HCT116 (cell line): ENCODE measurements around the gene STAG3. TPM values are rescaled to one million over a fixed set of nuclear protein-coding genes. Genes with fewer than 3 reads are reported as not detected.

Experiments used
- ATAC-seq: fragments of 200-7000 bp; cut with Tn5 transposase; 2 replicates; pipeline ENCODE4 v1.9.1; 2020; ENCODE audit warnings: mild to moderate bottlenecking, moderate library complexity
- BruUV-seq: library from RNA; stranded (reverse); fragments of 400-500 nt; replicated peaks from 2 replicates; lab custom pipeline; 2021; lab: Mats Ljungman, UMichigan
- CTCF ChIA-PET: fragments of 300-600 bp; sonication (Branson Sonifier 250); formaldehyde crosslinking; loops from one replicate; lab custom pipeline; 2021; ENCODE audit warnings: antibody characterized with exemption; lab: Charles Lee
- POLR2A ChIA-PET: fragments of 300-600, 350-600 bp; sonication (Branson Sonifier 250); formaldehyde crosslinking; loops from one replicate; lab custom pipeline; 2021; ENCODE audit warnings: antibody characterized with exemption; lab: Charles Lee
- RAD21 ChIA-PET, 2 experiments: fragments of 300-600 bp; sonication (Branson Sonifier 250); formaldehyde crosslinking; loops; one replicate each; lab custom pipeline; 2023; ENCODE audit warnings: low total read pairs in 2 of 2; ENCODE audit not compliant: uncharacterized antibody in 2 of 2, unreplicated experiment in 2 of 2, low non-redundant PET in 1 of 2; lab: Charles Lee
- DNase-seq: peaks from one replicate; pipeline ENCODE4 v3.0.0-alpha.2; 2010; ENCODE audit warnings: low read depth, low spot score
- H2AFZ ChIP-seq: fragments of 200-600 bp; shearing (Covaris generic), sonication (generic); 2 replicates; pipeline ENCODE4 v1.6.1; 2017; ENCODE audit warnings: low read depth, mixed run types, mixed read lengths, antibody characterized with exemption, low read length; ENCODE audit not compliant: poor library complexity, severe bottlenecking
- H3K27ac ChIP-seq: 2 replicates; pipeline ENCODE4 v1.5.1; 2012; ENCODE audit warnings: low read depth, low read length
- H3K27me3 ChIP-seq: fragments of 200-600 bp; sonication (generic); 2 replicates; pipeline ENCODE4 v1.6.1; 2016; ENCODE audit warnings: mixed run types, low read length, mixed read lengths; ENCODE audit not compliant: insufficient read depth
- H3K36me3 ChIP-seq, 2 experiments: fragments of 200-500 bp in 1 of 2; fragments of 200-600 bp in 1 of 2; sonication (Bioruptor generic) in 1 of 2; sonication (generic) in 1 of 2; 2 replicates each; pipeline versions ENCODE4 v1.5.1 to v1.6.1; 2014 to 2016; ENCODE audit warnings: low read length in 2 of 2, inconsistent platforms in 1 of 2, mixed read lengths in 1 of 2, mixed run types in 1 of 2; ENCODE audit not compliant: insufficient read depth in 2 of 2, control insufficient read depth in 1 of 2
- H3K4me1 ChIP-seq, 2 experiments: fragments of 200-600 bp in 1 of 2; sonication (generic) in 1 of 2; 2 replicates each; pipeline versions ENCODE4 v1.5.1 to v1.6.1; 2012 to 2017; ENCODE audit warnings: low read length in 2 of 2, inconsistent platforms in 1 of 2, mild to moderate bottlenecking in 1 of 2, mixed read lengths in 1 of 2, mixed run types in 1 of 2, moderate library complexity in 1 of 2; ENCODE audit not compliant: insufficient read depth in 2 of 2, control insufficient read depth in 1 of 2
- H3K4me2 ChIP-seq: fragments of 200-600 bp; sonication (generic); 2 replicates; pipeline ENCODE4 v1.6.1; 2017; ENCODE audit warnings: mixed run types, low read length, mixed read lengths
- H3K4me3 ChIP-seq, 2 experiments: fragments of 200-600 bp in 1 of 2; sonication (generic) in 1 of 2; replicated peaks in 1 of 2; 2 replicates each; pipeline ENCODE4 v1.5.1; 2011 to 2016; ENCODE audit warnings: low read length in 2 of 2, control low read depth in 1 of 2, low read depth in 1 of 2, mild to moderate bottlenecking in 1 of 2, mixed read lengths in 1 of 2, mixed run types in 1 of 2
- H3K79me2 ChIP-seq: fragments of 200-600 bp; sonication (generic); 2 replicates; pipeline ENCODE4 v1.6.1; 2017; ENCODE audit warnings: mild to moderate bottlenecking, mixed run types, low read length, moderate library complexity, mixed read lengths; ENCODE audit not compliant: insufficient read depth
- H3K9ac ChIP-seq: fragments of 200-600 bp; sonication (generic); 2 replicates; pipeline ENCODE4 v1.6.1; 2016; ENCODE audit warnings: low read length, mixed read lengths
- H3K9me2 ChIP-seq: fragments of 200-600 bp; sonication (generic), shearing (Covaris generic); 2 replicates; pipeline ENCODE4 v1.6.1; 2017; ENCODE audit warnings: mixed run types, mild to moderate bottlenecking, moderate library complexity; ENCODE audit not compliant: insufficient read depth
- H3K9me3 ChIP-seq, 2 experiments: fragments of 200-500 bp in 1 of 2; fragments of 200-600 bp in 1 of 2; sonication (Bioruptor generic) in 1 of 2; sonication (generic) in 1 of 2; 2 replicates each; pipeline ENCODE4 v1.6.1; 2014 to 2017; ENCODE audit warnings: low read length in 2 of 2, mixed read lengths in 2 of 2, inconsistent platforms in 1 of 2, low read depth in 1 of 2, mild to moderate bottlenecking in 1 of 2, mixed run types in 1 of 2, moderate library complexity in 1 of 2; ENCODE audit not compliant: control insufficient read depth in 1 of 2, insufficient read depth in 1 of 2
- H4K20me1 ChIP-seq: fragments of 200-600 bp; sonication (generic), shearing (Covaris generic); 2 replicates; pipeline ENCODE4 v1.6.1; 2017; ENCODE audit warnings: mixed run types, mild to moderate bottlenecking, moderate library complexity; ENCODE audit not compliant: insufficient read depth
- CBX3 ChIP-seq: IDR thresholded peaks from 2 replicates; pipeline ENCODE4 v1.6.1; 2012; ENCODE audit warnings: low read depth
- CEBPB ChIP-seq: IDR thresholded peaks from 2 replicates; pipeline ENCODE4 v1.6.1; 2012; ENCODE audit warnings: low read depth
- EZH2 ChIP-seq: fragments of 200-600 bp; sonication (generic); IDR thresholded peaks from 2 replicates; pipeline ENCODE4 v1.6.1; 2017; ENCODE audit warnings: antibody characterized with exemption, mixed run types
- EZH2phosphoT487 ChIP-seq: fragments of 200-600 bp; IDR thresholded peaks from 2 replicates; pipeline ENCODE4 v1.6.1; 2018; ENCODE audit warnings: antibody characterized with exemption, borderline replicate concordance
- FOSL1 ChIP-seq: IDR thresholded peaks from 2 replicates; pipeline ENCODE4 v1.6.1; 2012; ENCODE audit warnings: low read depth
- JUND ChIP-seq: IDR thresholded peaks from 2 replicates; pipeline ENCODE4 v1.6.1; 2012
- POLR2A ChIP-seq: IDR thresholded peaks from 2 replicates; pipeline ENCODE4 v1.7.0; 2011; ENCODE audit warnings: borderline replicate concordance; ENCODE audit not compliant: insufficient read depth, insufficient read length; ENCODE audit errors: extremely low read depth
- POLR2AphosphoS5 ChIP-seq: IDR thresholded peaks from 2 replicates; pipeline ENCODE4 v1.6.1; 2011; ENCODE audit warnings: mild to moderate bottlenecking, low read depth, low read length, moderate library complexity
- RAD21 ChIP-seq: IDR thresholded peaks from 2 replicates; pipeline ENCODE4 v1.6.1; 2012; ENCODE audit warnings: low read depth, mild to moderate bottlenecking
- REST ChIP-seq: IDR thresholded peaks from 2 replicates; pipeline ENCODE4 v1.6.1; 2012; ENCODE audit warnings: low read depth
- SIN3A ChIP-seq: IDR thresholded peaks from 2 replicates; pipeline ENCODE4 v1.6.1; 2012; ENCODE audit warnings: low read depth
- SP1 ChIP-seq: IDR thresholded peaks from 2 replicates; pipeline ENCODE4 v1.6.1; 2012; ENCODE audit warnings: low read depth
- SRF ChIP-seq: IDR thresholded peaks from 2 replicates; pipeline ENCODE4 v1.6.1; 2012; ENCODE audit warnings: low read depth
- TCF7L2 ChIP-seq: IDR thresholded peaks from 2 replicates; pipeline ENCODE4 v1.7.0; 2011; ENCODE audit warnings: borderline replicate concordance, inconsistent platforms; ENCODE audit not compliant: insufficient read depth, insufficient read length; ENCODE audit errors: extremely low read depth
- YY1 ChIP-seq: IDR thresholded peaks from 2 replicates; pipeline ENCODE4 v1.6.1; 2011; ENCODE audit warnings: low read length, low read depth, moderate library complexity, mild to moderate bottlenecking; ENCODE audit not compliant: insufficient replicate concordance; ENCODE audit errors: extremely low read depth
- ZNF274 ChIP-seq: fragments of 200-500 bp; sonication (Bioruptor generic); IDR thresholded peaks from 2 replicates; pipeline ENCODE4 v1.6.1; 2014; ENCODE audit warnings: mild to moderate bottlenecking, low read depth, low read length, inconsistent platforms
- intact Hi-C: fragments of 100-400 bp; cut with micrococcal nuclease; formaldehyde crosslinking; loops from 2 replicates; pipeline ENCODE4 v1.10.0; 2022
- total RNA-seq: library from RNA; stranded (reverse); gene quantifications from one replicate; pipeline ENCODE4 v1.2.1, GENCODE V29; 2021; ENCODE audit not compliant: unreplicated experiment
- TF ChIP-seq, protein P1 (sequence below): IDR thresholded peaks from 2 replicates; pipeline ENCODE4 v1.6.1; 2011; ENCODE audit warnings: mild to moderate bottlenecking, low read length, moderate library complexity; ENCODE audit not compliant: insufficient replicate concordance; ENCODE audit errors: extremely low read depth
- TF ChIP-seq, protein P2 (sequence below): IDR thresholded peaks from 2 replicates; pipeline ENCODE4 v1.6.1; 2012
- TF ChIP-seq, protein P3 (sequence below), 3 experiments: fragments of 200-600 bp in 1 of 3; sonication (generic) in 1 of 3; IDR thresholded peaks in 2 of 3; conservative IDR thresholded peaks in 1 of 3; 2 replicates each; pipeline ENCODE4 v1.5.1; 2012 to 2017; ENCODE audit warnings: low read depth in 2 of 3, low read length in 2 of 3, antibody characterized with exemption in 1 of 3, borderline replicate concordance in 1 of 3, control low read depth in 1 of 3, mild to moderate bottlenecking in 1 of 3, mixed read lengths in 1 of 3, mixed run types in 1 of 3, moderate library complexity in 1 of 3; ENCODE audit not compliant: insufficient read depth in 1 of 3

The STAG3 gene
- total RNA-seq, 1 experiment from 2014 or later: 1.2 TPM

GRCh38 chr7:100190048-100190711 is 12.5 kb downstream of the STAG3 start:
- RAD21 ChIA-PET: no interaction called here
- Histone ChIP-seq H2AFZ (no peak overlapping the region), H3K27me3 (no peaks in the 10 kb centered on the region), H3K9ac (no peak overlapping the region), H3K4me3 (no peak overlapping the region), H3K4me2 (peak overlapping the region; percentile 15; the same call in 1 of the 2 replicates), H3K9me2 (no peaks in the 10 kb centered on the region), H3K4me1 (peaks cover 0 to 4% of the 10 kb centered on the region in 2 experiments; a peak in 2 of 4 replicates), H3K9me3 (no peaks in the 10 kb centered on the region), H3K36me3 (no peaks in the 10 kb centered on the region), H3K27ac (no peak overlapping the region), H4K20me1 (no peaks in the 10 kb centered on the region), H3K79me2 (no peaks in the 10 kb centered on the region)
- intact Hi-C loops: loop anchor here (10.0 kb wide), 1 partner anchor 215 kb away; no protein-coding TSS in a partner anchor
- CTCF ChIA-PET: interaction anchor here (0.8 to 2.2 kb wide), 7 partner anchors 13 to 155 kb away, joined by 3 to 11 read pairs (median 3); partner anchors contain the start of genes GPC2 and STAG3
- ATAC-seq: peak; percentile 80
- TSS peak; percentile 86 for BruUV-seq
- POLR2A ChIA-PET: interaction anchor here (1.0 kb wide), 1 partner anchor 42 kb away, joined by 3 read pairs; the partner anchor contains the start of gene LAMTOR4
- peak; percentile 42 for DNase-seq
- TF ChIP-seq, protein P1, sequence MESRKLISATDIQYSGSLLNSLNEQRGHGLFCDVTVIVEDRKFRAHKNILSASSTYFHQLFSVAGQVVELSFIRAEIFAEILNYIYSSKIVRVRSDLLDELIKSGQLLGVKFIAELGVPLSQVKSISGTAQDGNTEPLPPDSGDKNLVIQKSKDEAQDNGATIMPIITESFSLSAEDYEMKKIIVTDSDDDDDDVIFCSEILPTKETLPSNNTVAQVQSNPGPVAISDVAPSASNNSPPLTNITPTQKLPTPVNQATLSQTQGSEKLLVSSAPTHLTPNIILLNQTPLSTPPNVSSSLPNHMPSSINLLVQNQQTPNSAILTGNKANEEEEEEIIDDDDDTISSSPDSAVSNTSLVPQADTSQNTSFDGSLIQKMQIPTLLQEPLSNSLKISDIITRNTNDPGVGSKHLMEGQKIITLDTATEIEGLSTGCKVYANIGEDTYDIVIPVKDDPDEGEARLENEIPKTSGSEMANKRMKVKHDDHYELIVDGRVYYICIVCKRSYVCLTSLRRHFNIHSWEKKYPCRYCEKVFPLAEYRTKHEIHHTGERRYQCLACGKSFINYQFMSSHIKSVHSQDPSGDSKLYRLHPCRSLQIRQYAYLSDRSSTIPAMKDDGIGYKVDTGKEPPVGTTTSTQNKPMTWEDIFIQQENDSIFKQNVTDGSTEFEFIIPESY: no peak
- no peak for TF ChIP-seq SP1
- no peak for TF ChIP-seq EZH2
- TF ChIP-seq TCF7L2: no peak
- TF ChIP-seq, protein P2, sequence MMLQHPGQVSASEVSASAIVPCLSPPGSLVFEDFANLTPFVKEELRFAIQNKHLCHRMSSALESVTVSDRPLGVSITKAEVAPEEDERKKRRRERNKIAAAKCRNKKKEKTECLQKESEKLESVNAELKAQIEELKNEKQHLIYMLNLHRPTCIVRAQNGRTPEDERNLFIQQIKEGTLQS: 0 out of 2 replicates have a peak, but pooled peaks have one; percentile 27
- TF ChIP-seq EZH2phosphoT487: no peak
- TF ChIP-seq REST: no peak
- no peak for TF ChIP-seq ZNF274
- TF ChIP-seq RAD21: peak; percentile 62
- 0 out of 2 replicates have a peak, but pooled peaks have one; percentile 35 for TF ChIP-seq SRF
- no peak for TF ChIP-seq SIN3A
- no peak for TF ChIP-seq POLR2A
- TF ChIP-seq JUND: no peak
- no peak for TF ChIP-seq YY1
- TF ChIP-seq FOSL1: no peak
- no peak for TF ChIP-seq CBX3
- peak; percentile 31; the same call in 1 of the 2 replicates for TF ChIP-seq POLR2AphosphoS5
- peak; percentile 61; the same call in 1 of the 2 replicates for TF ChIP-seq CEBPB
- TF ChIP-seq, protein P3, sequence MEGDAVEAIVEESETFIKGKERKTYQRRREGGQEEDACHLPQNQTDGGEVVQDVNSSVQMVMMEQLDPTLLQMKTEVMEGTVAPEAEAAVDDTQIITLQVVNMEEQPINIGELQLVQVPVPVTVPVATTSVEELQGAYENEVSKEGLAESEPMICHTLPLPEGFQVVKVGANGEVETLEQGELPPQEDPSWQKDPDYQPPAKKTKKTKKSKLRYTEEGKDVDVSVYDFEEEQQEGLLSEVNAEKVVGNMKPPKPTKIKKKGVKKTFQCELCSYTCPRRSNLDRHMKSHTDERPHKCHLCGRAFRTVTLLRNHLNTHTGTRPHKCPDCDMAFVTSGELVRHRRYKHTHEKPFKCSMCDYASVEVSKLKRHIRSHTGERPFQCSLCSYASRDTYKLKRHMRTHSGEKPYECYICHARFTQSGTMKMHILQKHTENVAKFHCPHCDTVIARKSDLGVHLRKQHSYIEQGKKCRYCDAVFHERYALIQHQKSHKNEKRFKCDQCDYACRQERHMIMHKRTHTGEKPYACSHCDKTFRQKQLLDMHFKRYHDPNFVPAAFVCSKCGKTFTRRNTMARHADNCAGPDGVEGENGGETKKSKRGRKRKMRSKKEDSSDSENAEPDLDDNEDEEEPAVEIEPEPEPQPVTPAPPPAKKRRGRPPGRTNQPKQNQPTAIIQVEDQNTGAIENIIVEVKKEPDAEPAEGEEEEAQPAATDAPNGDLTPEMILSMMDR (IDR thresholded peaks at IDR 0.05 in 2 of 3, conservative IDR thresholded peaks at IDR 0.05 in 1 of 3; ENCODE audit: borderline replicate concordance in 1 of 3, insufficient read depth in 1 of 3, low read depth in 2 of 3, low read length in 2 of 3): peak; percentile 50 to 81 (median 64); a peak in 5 of 6 replicates
